ENCODE measurements around the gene ALDH1L2. TPM values are rescaled to one million over a fixed set of nuclear protein-coding genes. Genes with fewer than 3 reads are reported as not detected.

Gene ALDH1L2
- total RNA-seq = 1 to 10 TPM; 1.4 to 1.9 TPM

DNA sequence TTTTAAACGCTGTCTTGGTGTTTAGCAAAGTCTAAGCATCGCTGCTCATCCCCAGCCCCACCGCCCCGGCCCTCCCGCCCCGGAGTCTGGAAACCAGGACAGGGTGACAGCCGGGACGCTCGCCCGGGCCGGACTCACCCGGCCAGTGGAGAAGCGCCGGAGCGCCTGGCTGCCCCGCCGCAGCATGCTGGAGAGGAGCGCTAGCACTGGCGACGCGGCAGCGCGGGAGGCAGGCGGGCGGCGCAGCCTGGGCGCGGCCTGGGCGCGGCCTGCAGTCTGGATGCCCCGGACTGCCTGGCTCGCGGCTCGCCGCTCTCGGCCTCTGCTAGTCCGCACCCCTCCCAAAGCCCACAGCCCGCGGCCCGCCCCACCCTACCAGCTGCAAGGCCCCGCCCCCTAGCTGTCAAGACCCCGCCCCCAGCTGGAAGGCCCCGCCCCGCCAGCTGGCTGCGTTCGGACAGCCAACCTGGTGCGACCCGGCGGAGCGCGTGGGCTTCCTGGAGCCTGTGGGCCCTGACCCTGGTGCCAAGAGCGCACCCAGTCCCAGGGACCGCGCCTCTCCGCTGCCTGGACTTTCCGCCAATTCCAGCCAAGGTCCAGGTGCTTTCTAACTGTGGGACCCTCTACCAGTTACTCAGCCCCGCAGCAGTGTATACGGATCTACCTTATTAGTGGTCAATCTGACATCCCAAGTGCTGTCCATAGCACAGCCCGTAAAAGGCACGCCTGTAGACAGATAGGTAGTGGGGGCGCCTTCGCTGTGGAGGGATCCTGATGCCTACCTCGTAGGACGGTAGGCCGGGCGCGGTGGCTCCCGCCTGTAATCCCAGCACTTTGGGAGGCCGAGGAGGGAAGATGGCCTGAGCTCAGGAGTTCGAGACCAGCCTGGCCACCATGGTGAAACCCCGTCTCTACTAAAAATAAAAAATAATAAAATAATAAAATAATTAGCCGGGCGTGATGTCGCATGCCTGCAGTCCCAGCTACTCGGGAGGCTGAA, at the start of gene ALDH1L2:
ALDH1L2 (minus strand) TSS at position 208 of the 1,000 bp plus-strand sequence; CDS start at position 186, 22 bp downstream.
- Mint-ChIP-seq H3K9me3 (peaks cover 5% of the 10 kb centered on the region), H3K4me1 (peaks cover 6% of the 10 kb centered on the region), H3K27me3 (peaks cover 37% of the 10 kb centered on the region), H3K27ac (no peak within 1 kb of the TSS), H3K4me3 (peak within 1 kb of the TSS; percentile 59), H3K36me3 (ENCODE audit: low read depth) (no peaks in the 10 kb centered on the region)
- POLR2A ChIA-PET = no interaction called here
- CTCF ChIA-PET = interaction anchor here (0.6 kb wide), 1 partner anchor 21 kb away, joined by 3 read pairs; no protein-coding TSS in a partner anchor
- DNase-seq = peak; percentile 71

DNA sequence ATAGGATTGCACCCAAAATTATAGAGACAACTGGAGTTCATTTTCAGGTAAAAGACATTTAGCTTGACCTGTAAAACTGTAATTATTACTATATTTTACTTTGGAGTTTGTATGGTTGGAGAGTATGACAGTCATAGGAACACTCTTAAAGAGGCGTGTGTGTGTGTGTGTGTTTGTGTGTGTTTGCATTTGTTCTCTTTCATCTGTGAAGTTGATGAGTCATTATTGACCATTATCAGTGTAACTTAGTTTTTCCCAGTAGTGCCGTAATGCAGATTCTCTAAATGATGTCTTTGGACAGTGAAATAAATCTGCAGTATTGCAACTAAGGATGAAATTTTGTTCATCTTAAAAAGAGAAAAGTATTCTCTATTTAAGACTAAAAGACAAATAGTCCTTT, 36.3 kb upstream of the ALDH1L2 start:
- Mint-ChIP-seq H3K9me3 (no peaks in the 10 kb centered on the region), H3K27ac (no peak overlapping the region), H3K4me3 (no peak overlapping the region), H3K27me3 (no peaks in the 10 kb centered on the region), H3K4me1 (peaks cover 11% of the 10 kb centered on the region), H3K36me3 (ENCODE audit: low read depth) (peaks cover 73% of the 10 kb centered on the region)
- ChIA-PET CTCF (no interaction called here), POLR2A (interaction anchor here (1.1 kb wide), 1 partner anchor 9 kb away, joined by 5 read pairs; no protein-coding TSS in a partner anchor)
- no peak for DNase-seq

DNA sequence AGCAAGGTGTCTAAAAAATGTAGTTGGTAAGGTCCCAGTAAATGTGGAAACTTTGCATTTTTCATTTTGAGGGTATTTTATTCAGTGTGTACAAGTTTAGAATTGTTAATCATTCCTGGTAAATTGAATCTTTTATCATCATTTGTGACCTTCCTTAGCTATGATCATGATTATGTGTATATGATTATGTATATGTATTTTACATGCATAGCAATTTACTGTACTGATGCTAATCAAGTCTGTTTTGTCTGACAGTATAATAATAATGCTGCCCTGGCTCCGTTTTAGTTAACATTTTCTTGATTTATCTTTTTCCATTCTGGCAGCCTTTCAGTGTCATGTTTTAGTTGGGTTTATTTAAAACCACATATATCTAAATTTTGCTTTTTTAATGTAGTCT, 32.7 kb upstream of the ALDH1L2 start:
- Mint-ChIP-seq H3K4me1 (peaks cover 18% of the 10 kb centered on the region), H3K9me3 (no peaks in the 10 kb centered on the region), H3K27me3 (no peaks in the 10 kb centered on the region), H3K36me3 (ENCODE audit: low read depth) (peaks cover 81% of the 10 kb centered on the region), H3K27ac (no peak overlapping the region), H3K4me3 (no peak overlapping the region)
- POLR2A ChIA-PET = interaction anchor here (2.8 kb wide), 1 partner anchor 9 kb away, joined by 9 read pairs; the partner anchor contains the start of gene WASHC4
- no peak for DNase-seq
- CTCF ChIA-PET = interaction anchor here (0.9 kb wide), 1 partner anchor 8 kb away, joined by 3 read pairs; no protein-coding TSS in a partner anchor

DNA sequence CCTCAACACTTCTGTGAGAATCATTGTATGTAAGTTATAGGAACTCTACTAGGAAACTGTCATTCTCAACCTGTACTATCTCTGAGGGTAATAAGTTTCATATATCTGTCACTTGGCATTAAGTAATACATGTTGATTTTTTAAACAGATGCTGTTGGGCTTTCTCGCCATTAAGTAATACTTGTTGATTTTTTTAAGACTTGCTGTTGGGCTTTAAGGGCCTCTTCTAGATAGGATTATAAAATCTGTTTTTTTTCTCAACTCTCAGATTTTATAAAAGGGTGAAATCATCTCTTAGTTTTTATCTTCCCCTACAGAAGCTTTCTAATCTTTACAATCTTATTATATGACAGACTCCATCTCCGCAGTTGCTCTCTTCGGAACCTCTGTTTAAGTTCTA, 28.8 kb upstream of the ALDH1L2 start:
- DNase-seq = no peak
- Mint-ChIP-seq H3K9me3 (no peaks in the 10 kb centered on the region), H3K27me3 (no peaks in the 10 kb centered on the region), H3K27ac (no peak overlapping the region), H3K36me3 (ENCODE audit: low read depth) (peaks cover 58% of the 10 kb centered on the region), H3K4me3 (no peak overlapping the region), H3K4me1 (peaks cover 42% of the 10 kb centered on the region)
- POLR2A ChIA-PET = no interaction called here
- CTCF ChIA-PET = no interaction called here

DNA sequence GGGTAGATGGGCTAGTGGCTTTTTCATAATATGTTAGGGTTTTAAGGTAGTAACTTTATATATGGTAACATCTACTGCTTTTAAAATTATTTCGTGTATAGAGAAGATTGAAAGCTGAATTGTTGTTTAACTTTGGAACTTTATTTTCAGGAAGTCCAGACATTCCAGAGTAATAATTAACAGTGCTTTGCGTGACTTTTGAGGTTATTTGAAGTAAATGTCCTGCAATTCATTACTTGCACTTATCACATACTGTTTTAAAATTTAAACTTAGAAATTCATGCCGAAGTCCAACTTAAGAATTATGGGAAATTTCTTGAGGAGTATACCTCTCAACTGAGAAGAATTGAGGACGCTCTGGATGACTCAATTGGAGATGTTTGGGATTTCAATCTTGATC, 26.6 kb upstream of the ALDH1L2 start:
- no peak overlapping the region for H3K4me3 Mint-ChIP-seq
- H3K9me3 Mint-ChIP-seq = no peaks in the 10 kb centered on the region
- ChIA-PET POLR2A (no interaction called here), CTCF (no interaction called here)
- H3K27ac Mint-ChIP-seq = no peak overlapping the region
- no peaks in the 10 kb centered on the region for H3K27me3 Mint-ChIP-seq
- no peak for DNase-seq
- H3K36me3 Mint-ChIP-seq (ENCODE audit: low read depth) = peaks cover 41% of the 10 kb centered on the region
- H3K4me1 Mint-ChIP-seq = peaks cover 47% of the 10 kb centered on the region

DNA sequence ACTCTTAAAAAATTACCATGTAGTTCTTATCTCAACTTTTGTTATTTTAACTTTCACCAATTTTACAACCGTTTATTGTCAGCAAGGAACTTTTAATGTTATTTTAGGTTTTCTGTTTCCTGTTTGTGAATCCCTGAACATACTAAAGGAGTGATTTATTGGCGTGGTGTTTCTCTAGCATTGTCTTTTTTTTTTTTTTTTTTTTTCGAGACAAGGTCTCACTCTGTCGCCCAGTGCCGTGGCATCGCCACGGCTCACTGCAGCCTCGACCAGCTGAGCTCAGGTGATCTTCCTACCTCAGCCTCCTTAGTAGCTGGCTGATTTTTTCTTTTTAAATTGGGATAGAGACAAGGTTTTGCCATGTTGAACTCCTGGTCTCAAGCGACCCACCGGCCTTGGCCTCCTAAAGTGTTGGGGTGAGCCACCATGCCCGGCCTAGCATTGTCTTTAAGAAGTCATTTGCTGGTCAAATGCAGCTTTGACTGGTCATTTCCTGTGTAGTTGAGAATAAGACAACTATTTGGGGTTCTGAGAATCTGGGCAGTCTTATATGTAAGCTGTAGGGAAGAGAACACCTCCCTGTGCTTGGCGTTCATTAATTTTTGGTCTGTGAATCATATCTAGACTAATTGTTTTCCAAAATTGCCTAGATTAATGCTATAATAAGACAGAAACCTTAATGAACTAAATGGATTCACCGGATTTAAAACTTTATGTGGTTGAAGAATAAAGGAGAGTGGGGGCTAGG, 25.4 kb upstream of the ALDH1L2 start:
- Mint-ChIP-seq H3K36me3 (ENCODE audit: low read depth) (peaks cover 30% of the 10 kb centered on the region), H3K27ac (peak overlapping the region; percentile 96), H3K9me3 (peaks cover 3% of the 10 kb centered on the region), H3K4me3 (peak overlapping the region; percentile 92), H3K4me1 (peaks cover 44% of the 10 kb centered on the region), H3K27me3 (peaks cover 5% of the 10 kb centered on the region)
- CTCF ChIA-PET = interaction anchor here (0.9 kb wide), 1 partner anchor 20 kb away, joined by 3 read pairs; no protein-coding TSS in a partner anchor
- POLR2A ChIA-PET = interaction anchor here (1.5 to 2.6 kb wide), 4 partner anchors 26 to 1180 kb away, joined by 3 to 14 read pairs (median 5); partner anchors contain the start of genes APPL2, EID3 and HSP90B1
- no peak for DNase-seq

DNA sequence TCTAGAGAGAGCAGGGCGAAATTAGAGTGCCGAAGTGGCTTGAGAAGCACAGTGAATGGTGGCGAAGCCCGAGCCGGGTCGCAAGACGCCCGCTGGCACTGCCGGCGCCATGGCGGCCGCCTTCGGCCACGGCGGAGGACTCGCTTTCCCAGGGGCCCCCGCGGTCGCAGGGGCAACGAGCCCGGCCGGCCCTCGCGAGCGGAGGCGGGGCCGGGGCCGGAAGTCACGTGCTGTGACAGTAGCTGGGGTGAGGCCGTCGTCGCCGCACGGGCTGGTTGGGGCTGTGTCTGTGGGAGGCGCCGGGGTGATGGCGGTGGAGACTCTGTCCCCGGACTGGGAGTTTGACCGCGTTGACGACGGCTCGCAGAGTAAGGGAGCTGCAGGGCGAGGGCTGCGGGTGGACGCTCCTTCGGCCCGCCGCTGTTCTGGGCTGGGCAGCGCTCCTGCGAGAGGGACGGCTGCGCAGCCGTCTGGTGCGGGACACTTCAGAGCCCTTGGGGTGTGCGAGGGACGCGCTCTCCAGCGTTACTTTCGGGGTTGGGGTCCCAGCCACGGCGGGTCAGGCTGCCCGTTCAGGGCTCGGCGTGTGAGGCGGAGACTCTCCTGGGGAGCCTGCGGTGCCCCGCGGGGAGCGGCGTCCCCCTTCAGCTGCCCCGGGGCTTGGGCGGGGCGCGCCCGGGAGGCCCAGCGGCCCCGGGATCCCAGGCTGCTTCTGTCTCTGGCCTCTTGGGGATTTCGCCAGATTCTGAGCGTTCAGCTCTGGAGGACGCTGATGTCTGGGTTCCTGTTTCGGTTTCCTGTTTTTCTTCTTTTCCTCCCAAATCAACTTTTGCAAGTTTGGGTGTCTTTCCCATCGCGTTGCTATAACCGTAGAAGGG, 23.5 kb upstream of the ALDH1L2 start, which contains the start of gene WASHC4:
WASHC4 (plus strand) TSS at position 238 of the 878 bp plus-strand sequence; CDS start at position 308, 70 bp downstream.
- Mint-ChIP-seq H3K27me3 (peaks cover 12% of the 10 kb centered on the region), H3K9me3 (peaks cover 3% of the 10 kb centered on the region), H3K27ac (peak within 1 kb of the TSS; percentile 96), H3K36me3 (ENCODE audit: low read depth) (peaks cover 18% of the 10 kb centered on the region), H3K4me1 (peaks cover 37% of the 10 kb centered on the region), H3K4me3 (peak within 1 kb of the TSS; percentile 92)
- POLR2A ChIA-PET = interaction anchor here (0.8 to 2.6 kb wide), 18 partner anchors 9 to 1352 kb away, joined by 3 to 14 read pairs (median 4); partner anchors contain the start of genes APPL2, C12orf75, EID3 and HSP90B1
- DNase-seq = peak; percentile 96
- CTCF ChIA-PET = interaction anchor here (1.1 kb wide), 1 partner anchor 10 kb away, joined by 3 read pairs; no protein-coding TSS in a partner anchor

DNA sequence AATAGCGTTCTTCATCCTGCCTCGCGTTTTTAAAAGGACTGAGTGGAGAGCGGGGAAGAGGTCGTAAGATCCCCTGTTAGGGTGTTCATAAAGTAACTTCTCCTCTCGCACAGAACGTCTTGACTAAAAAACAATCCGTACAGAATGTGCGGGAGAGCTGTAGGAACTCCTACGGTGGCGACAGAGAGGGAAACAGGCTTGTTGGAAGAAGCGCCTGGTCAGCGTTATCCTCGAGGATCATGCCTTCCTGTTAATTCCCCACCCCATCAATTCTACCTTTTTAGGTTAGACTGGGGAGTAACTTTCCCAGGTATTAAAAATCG, 22.9 kb upstream of the ALDH1L2 start:
- DNase-seq = no peak
- CTCF ChIA-PET = no interaction called here
- Mint-ChIP-seq H3K27ac (peak overlapping the region; percentile 73), H3K4me3 (peak overlapping the region; percentile 92), H3K4me1 (peaks cover 34% of the 10 kb centered on the region), H3K9me3 (peaks cover 3% of the 10 kb centered on the region), H3K36me3 (ENCODE audit: low read depth) (peaks cover 13% of the 10 kb centered on the region), H3K27me3 (peaks cover 16% of the 10 kb centered on the region)
- POLR2A ChIA-PET = interaction anchor here (1.0 to 2.6 kb wide), 10 partner anchors 8 to 1353 kb away, joined by 3 to 14 read pairs (median 4); partner anchors contain the start of genes APPL2, C12orf75 and NFYB

DNA sequence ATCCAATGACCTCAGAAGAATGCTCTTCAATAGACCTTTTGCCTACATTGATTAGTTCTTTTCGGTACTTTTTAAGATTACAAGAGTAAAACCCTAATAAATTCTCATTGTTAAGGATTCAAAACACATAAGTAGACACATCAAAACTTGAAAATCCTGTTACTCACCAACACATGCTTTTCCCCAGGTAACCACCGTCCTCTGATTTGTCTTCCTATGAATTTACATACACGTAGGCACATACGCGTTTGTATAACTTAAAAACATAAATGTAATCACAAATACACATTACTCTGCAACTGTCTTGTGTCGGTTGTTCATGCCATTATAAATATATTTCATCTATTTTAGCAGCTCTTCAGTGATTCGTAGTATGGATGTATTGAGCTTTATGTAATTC, 22.4 kb upstream of the ALDH1L2 start:
- DNase-seq = no peak
- ChIA-PET CTCF (no interaction called here), POLR2A (interaction anchor here (1.9 kb wide), 1 partner anchor 10 kb away, joined by 9 read pairs; no protein-coding TSS in a partner anchor)
- Mint-ChIP-seq H3K9me3 (peaks cover 3% of the 10 kb centered on the region), H3K36me3 (ENCODE audit: low read depth) (peaks cover 8% of the 10 kb centered on the region), H3K27me3 (peaks cover 19% of the 10 kb centered on the region), H3K27ac (no peak overlapping the region), H3K4me3 (peak overlapping the region; percentile 92), H3K4me1 (peaks cover 30% of the 10 kb centered on the region)

DNA sequence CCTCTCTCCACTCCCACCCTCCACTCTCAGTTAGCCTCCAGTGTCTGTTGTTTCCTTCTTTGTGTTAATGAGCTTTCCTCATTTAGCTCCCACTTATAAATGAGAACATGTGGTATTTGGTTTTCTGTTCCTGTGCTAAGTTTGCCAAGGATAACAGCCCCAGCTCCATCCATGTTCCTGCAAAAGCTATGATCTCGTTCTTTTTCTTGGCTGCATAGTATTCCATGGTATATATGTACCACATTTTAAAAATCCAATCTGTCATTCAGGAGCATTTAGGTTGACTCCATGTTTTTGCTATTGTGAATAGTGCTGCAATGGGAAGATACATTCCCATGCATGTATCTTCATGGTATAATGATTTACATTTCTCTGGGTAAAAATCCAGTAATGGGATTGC, 20.5 kb upstream of the ALDH1L2 start:
- ChIA-PET POLR2A (no interaction called here), CTCF (no interaction called here)
- Mint-ChIP-seq H3K27me3 (peaks cover 28% of the 10 kb centered on the region), H3K4me1 (peaks cover 23% of the 10 kb centered on the region), H3K4me3 (no peak overlapping the region), H3K9me3 (peaks cover 3% of the 10 kb centered on the region), H3K27ac (no peak overlapping the region), H3K36me3 (ENCODE audit: low read depth) (peaks cover 1% of the 10 kb centered on the region)
- no peak for DNase-seq

DNA sequence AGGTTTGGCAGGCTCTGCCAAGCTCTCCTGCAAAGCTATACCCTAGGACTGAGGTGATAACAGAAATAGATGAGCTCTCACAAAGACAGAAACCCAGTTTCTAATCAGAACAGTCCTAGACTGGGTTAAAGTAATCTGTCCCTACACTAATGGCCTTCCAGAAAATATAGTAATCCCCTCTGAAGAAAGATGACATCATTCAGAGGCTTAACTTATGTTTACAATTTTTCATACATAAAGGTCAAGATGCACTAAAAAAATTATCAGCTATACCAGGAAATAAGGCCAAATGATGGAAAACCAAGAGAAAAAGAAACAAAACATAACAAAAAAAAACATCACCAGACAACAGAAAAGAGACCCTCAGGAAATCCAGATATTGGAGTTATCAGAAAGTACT, 18.4 kb upstream of the ALDH1L2 start:
- H3K4me3 Mint-ChIP-seq = no peak overlapping the region
- H3K27ac Mint-ChIP-seq = no peak overlapping the region
- DNase-seq = no peak
- peaks cover 10% of the 10 kb centered on the region for H3K4me1 Mint-ChIP-seq
- no peaks in the 10 kb centered on the region for H3K36me3 Mint-ChIP-seq (ENCODE audit: low read depth)
- H3K27me3 Mint-ChIP-seq = peaks cover 49% of the 10 kb centered on the region
- POLR2A ChIA-PET = no interaction called here
- CTCF ChIA-PET = no interaction called here
- H3K9me3 Mint-ChIP-seq = peaks cover 3% of the 10 kb centered on the region

DNA sequence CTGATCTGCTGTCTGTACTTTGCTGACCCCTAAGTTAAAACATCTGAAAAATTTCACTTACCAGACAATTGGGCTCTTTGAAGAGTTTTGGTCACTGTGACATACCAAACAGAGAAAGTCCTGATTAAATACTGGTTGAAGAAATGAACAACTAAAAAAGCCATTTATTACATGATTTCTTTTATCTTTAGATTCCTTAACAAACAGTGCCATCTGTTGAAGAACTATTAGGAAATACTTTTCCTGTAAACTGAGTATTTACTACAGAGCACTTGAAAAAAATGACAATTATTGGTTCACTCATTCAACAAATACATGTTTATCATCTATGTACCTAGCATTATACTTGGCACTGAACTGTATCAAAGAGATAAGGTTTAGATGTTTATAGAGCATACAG, 16.7 kb upstream of the ALDH1L2 start:
- Mint-ChIP-seq H3K36me3 (ENCODE audit: low read depth) (peaks cover 3% of the 10 kb centered on the region), H3K9me3 (peaks cover 11% of the 10 kb centered on the region), H3K27ac (no peak overlapping the region), H3K27me3 (peaks cover 59% of the 10 kb centered on the region), H3K4me1 (peaks cover 1% of the 10 kb centered on the region), H3K4me3 (no peak overlapping the region)
- DNase-seq = no peak
- CTCF ChIA-PET = interaction anchor here (1.2 kb wide), 1 partner anchor 719 kb away, joined by 3 read pairs; no protein-coding TSS in a partner anchor
- POLR2A ChIA-PET = no interaction called here
